ENCODE results near the gene RNASEH2A.

The RNASEH2A gene

GRCh38 chr19:12778905-12779161 is 27.6 kb upstream of the RNASEH2A start:
- Histone ChIP-seq H2BK15ac (ENCODE audit: low read depth, poor library complexity, severe bottlenecking) (peak overlapping the region; percentile 75), H2BK5ac (ENCODE audit: low read depth, low read length, poor library complexity, severe bottlenecking) (peak overlapping the region; percentile 85), H2AK5ac (ENCODE audit: low read length, severe bottlenecking) (peak overlapping the region; percentile 78), H3K36me3 (ENCODE audit: control insufficient read depth in 1 of 2, insufficient read depth in 2 of 2, low read depth in 1 of 2, low read length in 2 of 2) (peaks cover 4 to 5% of the 10 kb centered on the region in 2 experiments), H3K23ac (ENCODE audit: low read length in 2 of 2) (no peak overlapping the region), H3K4me1 (ENCODE audit: control insufficient read depth, insufficient read depth, low read depth, low read length) (peaks cover 38% of the 10 kb centered on the region), H3K14ac (ENCODE audit: low read length in 2 of 2) (no peak overlapping the region), H3K4me3 (ENCODE audit: insufficient read depth in 1 of 2, low read depth in 1 of 2, low read length in 2 of 2) (peak overlapping the region in 1 of 2 experiments; percentile 83), H3K4me2 (ENCODE audit: low read length, poor library complexity, severe bottlenecking) (peak overlapping the region; percentile 91), H2BK120ac (ENCODE audit: low read depth, low read length) (peak overlapping the region; percentile 87), H4K8ac (ENCODE audit: low read length) (peak overlapping the region; percentile 97), H3K4ac (ENCODE audit: low read depth in 1 of 2, low read length in 2 of 2) (peak overlapping the region; percentile 85), H3K27ac (ENCODE audit: low read length, poor library complexity, severe bottlenecking) (peak overlapping the region; percentile 91), H4K91ac (ENCODE audit: low read length) (peak overlapping the region; percentile 97), H3K9ac (ENCODE audit: low read length) (peak overlapping the region; percentile 93), H2AFZ (ENCODE audit: low read depth, low read length) (no peak overlapping the region), H3K18ac (ENCODE audit: low read depth in 1 of 2, low read length in 2 of 2) (peak overlapping the region; percentile 88 to 95), H3K27me3 (ENCODE audit: control insufficient read depth in 1 of 2, insufficient read depth in 1 of 2, low read length in 2 of 2) (no peaks in the 10 kb centered on the region), H2BK12ac (ENCODE audit: low read length in 2 of 2) (peak overlapping the region; percentile 20 to 51), H3K9me3 (ENCODE audit: control insufficient read depth, low read length) (no peaks in the 10 kb centered on the region), H3K79me1 (replicated peaks; ENCODE audit: low read length, poor library complexity, severe bottlenecking) (peaks cover 9% of the 10 kb centered on the region)
- WGBS, result 18% methylated on average over 6 of the region's 6 CpGs
- DNase-seq, result no peak

DNA sequence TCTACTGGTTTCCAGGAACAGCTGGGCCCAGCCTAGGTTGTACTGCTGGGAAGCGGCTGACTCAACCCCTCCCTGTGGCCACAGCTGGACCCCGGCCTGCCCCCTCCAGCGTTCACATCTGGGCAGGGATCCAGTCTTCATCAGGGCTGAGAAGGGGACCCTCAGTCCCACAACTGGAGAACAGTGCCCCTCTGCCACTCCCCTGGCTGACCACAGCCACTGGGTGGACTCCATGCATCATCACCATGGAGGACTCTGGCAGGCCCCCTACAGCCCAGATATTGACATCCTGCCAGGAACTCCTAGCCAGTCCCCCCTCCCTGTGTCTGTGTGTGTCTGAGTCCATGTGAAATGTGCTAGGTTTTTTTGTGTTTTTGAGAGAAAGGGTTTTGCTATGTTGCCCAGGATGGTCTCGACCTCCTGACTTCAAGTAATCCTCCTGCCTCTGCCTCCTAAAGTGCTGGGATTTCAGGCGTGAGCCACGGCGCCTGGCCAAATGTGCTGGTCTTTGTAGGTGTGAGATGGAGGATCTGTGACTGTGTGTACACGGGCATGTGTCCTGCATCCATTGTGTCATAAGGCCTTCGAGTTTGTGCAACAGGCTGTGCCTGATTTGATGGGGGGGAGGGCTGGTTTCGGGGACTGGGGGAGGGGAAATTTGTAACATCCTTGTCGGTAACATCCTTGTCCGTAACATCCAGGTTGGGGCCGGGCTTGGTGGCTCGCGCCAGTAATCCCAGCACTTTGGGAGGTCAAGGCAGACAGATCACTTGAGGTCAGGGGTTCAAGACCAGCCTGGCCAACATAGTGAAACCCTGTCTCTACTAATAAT is 27.0 kb upstream of the RNASEH2A start:
- Histone ChIP-seq H2BK15ac (ENCODE audit: low read depth, poor library complexity, severe bottlenecking) (peak overlapping the region; percentile 75), H3K9me3 (ENCODE audit: control insufficient read depth, low read length) (no peaks in the 10 kb centered on the region), H3K14ac (ENCODE audit: low read length in 2 of 2) (peak overlapping the region in 1 of 2 experiments; percentile 53), H3K23ac (ENCODE audit: low read length in 2 of 2) (peak overlapping the region in 1 of 2 experiments; percentile 34), H3K4me1 (ENCODE audit: control insufficient read depth, insufficient read depth, low read depth, low read length) (peaks cover 44% of the 10 kb centered on the region), H3K4me3 (ENCODE audit: insufficient read depth in 1 of 2, low read depth in 1 of 2, low read length in 2 of 2) (peak overlapping the region in 1 of 2 experiments; percentile 83), H2BK120ac (ENCODE audit: low read depth, low read length) (peak overlapping the region; percentile 87), H4K91ac (ENCODE audit: low read length) (peak overlapping the region; percentile 97), H2AFZ (ENCODE audit: low read depth, low read length) (no peak overlapping the region), H3K4me2 (ENCODE audit: low read length, poor library complexity, severe bottlenecking) (peak overlapping the region; percentile 91), H4K8ac (ENCODE audit: low read length) (peak overlapping the region; percentile 97), H3K79me1 (replicated peaks; ENCODE audit: low read length, poor library complexity, severe bottlenecking) (peaks cover 9% of the 10 kb centered on the region), H2AK5ac (ENCODE audit: low read length, severe bottlenecking) (peak overlapping the region; percentile 78), H3K9ac (ENCODE audit: low read length) (peak overlapping the region; percentile 93), H3K27ac (ENCODE audit: low read length, poor library complexity, severe bottlenecking) (peak overlapping the region; percentile 91), H3K36me3 (ENCODE audit: control insufficient read depth in 1 of 2, insufficient read depth in 2 of 2, low read depth in 1 of 2, low read length in 2 of 2) (peaks cover 2 to 4% of the 10 kb centered on the region in 2 experiments), H3K4ac (ENCODE audit: low read depth in 1 of 2, low read length in 2 of 2) (peak overlapping the region; percentile 85), H3K27me3 (ENCODE audit: control insufficient read depth in 1 of 2, insufficient read depth in 1 of 2, low read length in 2 of 2) (no peaks in the 10 kb centered on the region), H3K18ac (ENCODE audit: low read depth in 1 of 2, low read length in 2 of 2) (peak overlapping the region; percentile 88 to 95), H2BK12ac (ENCODE audit: low read length in 2 of 2) (peak overlapping the region; percentile 93 to 96), H2BK5ac (ENCODE audit: low read depth, low read length, poor library complexity, severe bottlenecking) (peak overlapping the region; percentile 85)
- DNase-seq, result peak; percentile 93
- 61% methylated on average over 11 of the region's 15 CpGs for WGBS

GRCh38 chr19:12782174-12782423 is 24.3 kb upstream of the RNASEH2A start:
- H3K4me3 ChIP-seq (ENCODE audit: insufficient read depth in 1 of 2, low read depth in 1 of 2, low read length in 2 of 2), result peak overlapping the region; percentile 57 to 74
- H2AK5ac ChIP-seq (ENCODE audit: low read length, severe bottlenecking), result peak overlapping the region; percentile 92
- H4K8ac ChIP-seq (ENCODE audit: low read length), result peak overlapping the region; percentile 98
- peak overlapping the region; percentile 64 to 95 for H3K4ac ChIP-seq (ENCODE audit: low read depth in 1 of 2, low read length in 2 of 2)
- peak overlapping the region; percentile 91 for H3K4me2 ChIP-seq (ENCODE audit: low read length, poor library complexity, severe bottlenecking)
- peak overlapping the region; percentile 40 for H2BK5ac ChIP-seq (ENCODE audit: low read depth, low read length, poor library complexity, severe bottlenecking)
- H3K4me1 ChIP-seq (ENCODE audit: control insufficient read depth, insufficient read depth, low read depth, low read length), result peaks cover 50% of the 10 kb centered on the region
- no peak for DNase-seq
- H3K23ac ChIP-seq (ENCODE audit: low read length in 2 of 2), result peak overlapping the region in 1 of 2 experiments; percentile 46
- peaks cover 1% of the 10 kb centered on the region for H3K79me1 ChIP-seq (replicated peaks; ENCODE audit: low read length, poor library complexity, severe bottlenecking)
- no peak overlapping the region for H2BK15ac ChIP-seq (ENCODE audit: low read depth, poor library complexity, severe bottlenecking)
- H3K27me3 ChIP-seq (ENCODE audit: control insufficient read depth in 1 of 2, insufficient read depth in 1 of 2, low read length in 2 of 2), result no peaks in the 10 kb centered on the region
- H2AFZ ChIP-seq (ENCODE audit: low read depth, low read length), result no peak overlapping the region
- no peaks in the 10 kb centered on the region for H3K36me3 ChIP-seq (ENCODE audit: control insufficient read depth in 1 of 2, insufficient read depth in 2 of 2, low read depth in 1 of 2, low read length in 2 of 2)
- H3K27ac ChIP-seq (ENCODE audit: low read length, poor library complexity, severe bottlenecking), result peak overlapping the region; percentile 60
- peak overlapping the region; percentile 95 to 98 for H3K18ac ChIP-seq (ENCODE audit: low read depth in 1 of 2, low read length in 2 of 2)
- H2BK12ac ChIP-seq (ENCODE audit: low read length in 2 of 2), result peak overlapping the region; percentile 99
- no peaks in the 10 kb centered on the region for H3K9me3 ChIP-seq (ENCODE audit: control insufficient read depth, low read length)
- 34% methylated on average over 11 of the region's 12 CpGs for WGBS
- peak overlapping the region in 1 of 2 experiments; percentile 98 for H3K14ac ChIP-seq (ENCODE audit: low read length in 2 of 2)
- peak overlapping the region; percentile 83 for H2BK120ac ChIP-seq (ENCODE audit: low read depth, low read length)
- peak overlapping the region; percentile 99 for H4K91ac ChIP-seq (ENCODE audit: low read length)
- peak overlapping the region; percentile 86 for H3K9ac ChIP-seq (ENCODE audit: low read length)

GRCh38 chr19:12782424-12783290 is 23.7 kb upstream of the RNASEH2A start:
- peaks cover 47% of the 10 kb centered on the region for H3K4me1 ChIP-seq (ENCODE audit: control insufficient read depth, insufficient read depth, low read depth, low read length)

More at GRCh38 chr19:12782424-12783290, 23.7 kb upstream of the RNASEH2A start:
- under 1% methylated on average over 54 of the region's 88 CpGs for WGBS
- peak overlapping the region; percentile 86 for H3K9ac ChIP-seq (ENCODE audit: low read length)
- H3K23ac ChIP-seq (ENCODE audit: low read length in 2 of 2), result peak overlapping the region in 1 of 2 experiments; percentile 2
- peak overlapping the region; percentile 60 for H3K27ac ChIP-seq (ENCODE audit: low read length, poor library complexity, severe bottlenecking)
- peak overlapping the region; percentile 98 for H4K8ac ChIP-seq (ENCODE audit: low read length)
- H3K79me1 ChIP-seq (replicated peaks; ENCODE audit: low read length, poor library complexity, severe bottlenecking), result peaks cover 1% of the 10 kb centered on the region
- peak; percentile 96 for DNase-seq
- H2AK5ac ChIP-seq (ENCODE audit: low read length, severe bottlenecking), result peak overlapping the region; percentile 49
- peak overlapping the region; percentile 83 for H2BK120ac ChIP-seq (ENCODE audit: low read depth, low read length)
- peak overlapping the region; percentile 95 to 98 for H3K18ac ChIP-seq (ENCODE audit: low read depth in 1 of 2, low read length in 2 of 2)
- no peaks in the 10 kb centered on the region for H3K27me3 ChIP-seq (ENCODE audit: control insufficient read depth in 1 of 2, insufficient read depth in 1 of 2, low read length in 2 of 2)
- H3K4ac ChIP-seq (ENCODE audit: low read depth in 1 of 2, low read length in 2 of 2), result peak overlapping the region; percentile 89 to 95
- H2BK12ac ChIP-seq (ENCODE audit: low read length in 2 of 2), result peak overlapping the region; percentile 94 to 99
- no peaks in the 10 kb centered on the region for H3K36me3 ChIP-seq (ENCODE audit: control insufficient read depth in 1 of 2, insufficient read depth in 2 of 2, low read depth in 1 of 2, low read length in 2 of 2)
- peak overlapping the region in 1 of 2 experiments; percentile 98 for H3K14ac ChIP-seq (ENCODE audit: low read length in 2 of 2)
- peak overlapping the region; percentile 91 for H3K4me2 ChIP-seq (ENCODE audit: low read length, poor library complexity, severe bottlenecking)
- peak overlapping the region; percentile 57 to 74 for H3K4me3 ChIP-seq (ENCODE audit: insufficient read depth in 1 of 2, low read depth in 1 of 2, low read length in 2 of 2)
- H3K9me3 ChIP-seq (ENCODE audit: control insufficient read depth, low read length), result no peaks in the 10 kb centered on the region
- peak overlapping the region; percentile 60 for H2BK15ac ChIP-seq (ENCODE audit: low read depth, poor library complexity, severe bottlenecking)
- H2AFZ ChIP-seq (ENCODE audit: low read depth, low read length), result no peak overlapping the region
- H4K91ac ChIP-seq (ENCODE audit: low read length), result peak overlapping the region; percentile 99
- H2BK5ac ChIP-seq (ENCODE audit: low read depth, low read length, poor library complexity, severe bottlenecking), result peak overlapping the region; percentile 40

Data from mesenchymal stem cell (in vitro differentiated cells and primary cell).